ENCODE measurements around the gene FRMPD1. TPM values are rescaled to one million over a fixed set of nuclear protein-coding genes. Genes with fewer than 3 reads are reported as not detected.

The FRMPD1 gene
- total RNA-seq, 1 experiment from 2014 or later: not detected

- peaks cover 73% of the 10 kb centered on the region for H3K27me3 Mint-ChIP-seq (ENCODE audit: unreplicated experiment)
- H3K4me1 Mint-ChIP-seq (ENCODE audit: low read depth, unreplicated experiment): no peaks in the 10 kb centered on the region
- intact Hi-C loops (cut with micrococcal nuclease; ENCODE audit: unreplicated experiment): no loop called here
- CTCF ChIA-PET: no interaction called here
- no peak overlapping the region for H3K4me3 Mint-ChIP-seq (ENCODE audit: low read depth, unreplicated experiment)
- H3K27ac Mint-ChIP-seq (ENCODE audit: unreplicated experiment): no peak overlapping the region
- H3K9me3 Mint-ChIP-seq (ENCODE audit: low read depth, unreplicated experiment): no peaks in the 10 kb centered on the region
- H3K36me3 Mint-ChIP-seq (ENCODE audit: insufficient read depth, unreplicated experiment): no peaks in the 10 kb centered on the region
- no peak for DNase-seq
- BruUV-seq (replicated peaks): no TSS peak
- no peak for TF ChIP-seq CTCF (IDR thresholded peaks at IDR 0.05; ENCODE audit: unreplicated experiment)
Observed at GRCh38 chr9:37645903-37646506, 4.7 kb upstream of the FRMPD1 start.

- H3K4me3 Mint-ChIP-seq (ENCODE audit: low read depth, unreplicated experiment): peak overlapping the region; percentile 60
- DNase-seq: no peak
- H3K27me3 Mint-ChIP-seq (ENCODE audit: unreplicated experiment): peaks cover 90% of the 10 kb centered on the region
- no peak for TF ChIP-seq CTCF (IDR thresholded peaks at IDR 0.05; ENCODE audit: unreplicated experiment)
- BruUV-seq (replicated peaks): no TSS peak
- no peaks in the 10 kb centered on the region for H3K4me1 Mint-ChIP-seq (ENCODE audit: low read depth, unreplicated experiment)
- intact Hi-C loops (cut with micrococcal nuclease; ENCODE audit: unreplicated experiment): no loop called here
- CTCF ChIA-PET: no interaction called here
- H3K9me3 Mint-ChIP-seq (ENCODE audit: low read depth, unreplicated experiment): no peaks in the 10 kb centered on the region
- no peak overlapping the region for H3K27ac Mint-ChIP-seq (ENCODE audit: unreplicated experiment)
- no peaks in the 10 kb centered on the region for H3K36me3 Mint-ChIP-seq (ENCODE audit: insufficient read depth, unreplicated experiment)
Observed at GRCh38 chr9:37650299-37650872, 368 bp upstream of the FRMPD1 start.

- CTCF ChIA-PET: no interaction called here
- no peak overlapping the region for H3K27ac Mint-ChIP-seq (ENCODE audit: unreplicated experiment)
- no peak overlapping the region for H3K4me3 Mint-ChIP-seq (ENCODE audit: low read depth, unreplicated experiment)
- peaks cover 88% of the 10 kb centered on the region for H3K27me3 Mint-ChIP-seq (ENCODE audit: unreplicated experiment)
- no peaks in the 10 kb centered on the region for H3K36me3 Mint-ChIP-seq (ENCODE audit: insufficient read depth, unreplicated experiment)
- H3K9me3 Mint-ChIP-seq (ENCODE audit: low read depth, unreplicated experiment): no peaks in the 10 kb centered on the region
- no peak for TF ChIP-seq CTCF (IDR thresholded peaks at IDR 0.05; ENCODE audit: unreplicated experiment)
- no peak for DNase-seq
- H3K4me1 Mint-ChIP-seq (ENCODE audit: low read depth, unreplicated experiment): no peaks in the 10 kb centered on the region
- no TSS peak for BruUV-seq (replicated peaks)
- intact Hi-C loops (cut with micrococcal nuclease; ENCODE audit: unreplicated experiment): no loop called here
Observed at GRCh38 chr9:37652261-37652660, 1.5 kb downstream of the FRMPD1 start.

- Mint-ChIP-seq H3K4me1 (ENCODE audit: low read depth, unreplicated experiment) (no peaks in the 10 kb centered on the region), H3K27me3 (ENCODE audit: unreplicated experiment) (peaks cover 88% of the 10 kb centered on the region), H3K36me3 (ENCODE audit: insufficient read depth, unreplicated experiment) (no peaks in the 10 kb centered on the region), H3K27ac (ENCODE audit: unreplicated experiment) (no peak overlapping the region), H3K9me3 (ENCODE audit: low read depth, unreplicated experiment) (no peaks in the 10 kb centered on the region), H3K4me3 (ENCODE audit: low read depth, unreplicated experiment) (no peak overlapping the region)
- BruUV-seq (replicated peaks): no TSS peak
- CTCF ChIA-PET: no interaction called here
- TF ChIP-seq CTCF (IDR thresholded peaks at IDR 0.05; ENCODE audit: unreplicated experiment): no peak
- intact Hi-C loops (cut with micrococcal nuclease; ENCODE audit: unreplicated experiment): no loop called here
- no peak for DNase-seq
Observed at GRCh38 chr9:37653385-37653784, 2.6 kb downstream of the FRMPD1 start.

Measured in Calu3 (cell line).